GM21717 (cell line): ENCODE measurements around the gene RBMS1.

Experiments
- ATAC-seq: cut with Tn5 transposase; IDR thresholded peaks from one replicate; pipeline ENCODE4 v1.9.1; 2021; ENCODE audit warnings: mild to moderate bottlenecking, moderate library complexity; ENCODE audit not compliant: unreplicated experiment

RBMS1 gene

GRCh38 chr2:160493227-160494028 lies at the start of gene RBMS1:
TSS of gene RBMS1 (minus strand) at chr2:160493807. CDS start at chr2:160493363, 444 bp downstream.
- ATAC-seq: no peak

GRCh38 chr2:160541745-160542144 lies 48.1 kb upstream of the RBMS1 start:
- no peak for ATAC-seq

GRCh38 chr2:160538559-160539355 lies 45.1 kb upstream of the RBMS1 start:
- no peak for ATAC-seq

GRCh38 chr2:160538115-160538514 lies 44.5 kb upstream of the RBMS1 start:
- ATAC-seq: no peak

GRCh38 chr2:160534996-160535395 lies 41.4 kb upstream of the RBMS1 start:
- no peak for ATAC-seq

GRCh38 chr2:160534249-160534648 lies 40.6 kb upstream of the RBMS1 start:
- ATAC-seq: no peak

- no peak for ATAC-seq
These were observed 39.9 kb upstream of the RBMS1 start for GRCh38 chr2:160533482-160533881.

GRCh38 chr2:160532388-160532787 lies 38.8 kb upstream of the RBMS1 start:
- no peak for ATAC-seq

- no peak for ATAC-seq
These were observed 29.5 kb upstream of the RBMS1 start for GRCh38 chr2:160522951-160523710.

- no peak for ATAC-seq
These were observed 24.1 kb upstream of the RBMS1 start for GRCh38 chr2:160517731-160518130.

- ATAC-seq: peak; percentile 94
These were observed 23.1 kb upstream of the RBMS1 start for GRCh38 chr2:160516547-160517365.

GRCh38 chr2:160515120-160515519 lies 21.5 kb upstream of the RBMS1 start:
- ATAC-seq: no peak

- no peak for ATAC-seq
These were observed 19.5 kb upstream of the RBMS1 start for GRCh38 chr2:160513120-160513519.

- ATAC-seq: no peak
These were observed 18.9 kb upstream of the RBMS1 start for GRCh38 chr2:160512491-160512890.

- ATAC-seq: no peak
These were observed 17.0 kb upstream of the RBMS1 start for GRCh38 chr2:160510617-160511016.

- no peak for ATAC-seq
These were observed 15.4 kb upstream of the RBMS1 start for GRCh38 chr2:160509016-160509415.

GRCh38 chr2:160507464-160507863 lies 13.9 kb upstream of the RBMS1 start:
- no peak for ATAC-seq

GRCh38 chr2:160507046-160507407 lies 13.4 kb upstream of the RBMS1 start:
- ATAC-seq: no peak

- no peak for ATAC-seq
These were observed 12.9 kb upstream of the RBMS1 start for GRCh38 chr2:160506371-160507045.

- ATAC-seq: no peak
These were observed 11.6 kb upstream of the RBMS1 start for GRCh38 chr2:160505256-160505655.
